Adrenal gland (tissue), 5 donors: ENCODE results near the gene RPS19.

Source experiments
- CTCF ChIP-seq, 6 experiments: fragments of 450-650 bp in 4 of 6; fragments of 200-600 bp in 2 of 6; sonication (generic) in 1 of 6; IDR thresholded peaks; 1 replicate in 5 of 6; 2 replicates in 1 of 6; pipeline versions ENCODE4 v1.5.1 to v1.8.0; 2016 to 2021; ENCODE audit warnings: antibody characterized with exemption in 6 of 6, mild to moderate bottlenecking in 2 of 6, moderate library complexity in 1 of 6
- POLR2A ChIP-seq, 2 donors: fragments of 450-650 bp; IDR thresholded peaks; one replicate each; pipeline ENCODE4 v1.6.1; 2017; ENCODE audit warnings: antibody characterized with exemption in 2 of 2, mild to moderate bottlenecking in 2 of 2, moderate library complexity in 1 of 2
- donor health status: DM: no; HTN: no; CAD: no.

- TF ChIP-seq CTCF (IDR thresholded peaks at IDR 0.05) (no peak), POLR2A (IDR thresholded peaks at IDR 0.05) (no peak)
Observed at GRCh38 chr19:41879080-41879479, 19.0 kb downstream of the RPS19 start.
